ACHN (cell line): ENCODE data around the gene CCDC197.
A peak's percentile ranks its signal among the peaks of the same experiment; 100 is the strongest.

Experiments used
- DNase-seq: peaks from one replicate; pipeline ENCODE4 v3.0.0-alpha.2; 2015
- in situ Hi-C: cut with HindIII; loops from 2 replicates; pipeline ENCODE4 v1.10.0; 2017; ENCODE audit warnings: low sequenced_read_pairs, low pct_ligation_motif_present, low pct_unique_long_range_greater_than_20kb

The CCDC197 gene

GRCh38 chr14:93975791-93976476 lies 21.2 kb upstream of the CCDC197 start:
- DNase-seq: no peak
- in situ Hi-C loops: no loop called here

GRCh38 chr14:93976477-93977057 lies 20.5 kb upstream of the CCDC197 start, which contains the start of gene ASB2:
Gene ASB2 (minus strand): TSS chr14:93976570. CDS start chr14:93964539, 12,031 bp downstream.
- DNase-seq: no peak
- in situ Hi-C loops: no loop called here

- in situ Hi-C loops: no loop called here
- no peak for DNase-seq
Observed at GRCh38 chr14:93977171-93977570, 19.9 kb upstream of the CCDC197 start.

GRCh38 chr14:93977790-93978581 lies 19.1 kb upstream of the CCDC197 start:
- peak; percentile 92 for DNase-seq
- in situ Hi-C loops: no loop called here

- in situ Hi-C loops: no loop called here
- DNase-seq: no peak
Observed at GRCh38 chr14:93978735-93979134, 18.4 kb upstream of the CCDC197 start.

- DNase-seq: no peak
- in situ Hi-C loops: no loop called here
Observed at GRCh38 chr14:93980456-93981201, 16.5 kb upstream of the CCDC197 start.

DNA sequence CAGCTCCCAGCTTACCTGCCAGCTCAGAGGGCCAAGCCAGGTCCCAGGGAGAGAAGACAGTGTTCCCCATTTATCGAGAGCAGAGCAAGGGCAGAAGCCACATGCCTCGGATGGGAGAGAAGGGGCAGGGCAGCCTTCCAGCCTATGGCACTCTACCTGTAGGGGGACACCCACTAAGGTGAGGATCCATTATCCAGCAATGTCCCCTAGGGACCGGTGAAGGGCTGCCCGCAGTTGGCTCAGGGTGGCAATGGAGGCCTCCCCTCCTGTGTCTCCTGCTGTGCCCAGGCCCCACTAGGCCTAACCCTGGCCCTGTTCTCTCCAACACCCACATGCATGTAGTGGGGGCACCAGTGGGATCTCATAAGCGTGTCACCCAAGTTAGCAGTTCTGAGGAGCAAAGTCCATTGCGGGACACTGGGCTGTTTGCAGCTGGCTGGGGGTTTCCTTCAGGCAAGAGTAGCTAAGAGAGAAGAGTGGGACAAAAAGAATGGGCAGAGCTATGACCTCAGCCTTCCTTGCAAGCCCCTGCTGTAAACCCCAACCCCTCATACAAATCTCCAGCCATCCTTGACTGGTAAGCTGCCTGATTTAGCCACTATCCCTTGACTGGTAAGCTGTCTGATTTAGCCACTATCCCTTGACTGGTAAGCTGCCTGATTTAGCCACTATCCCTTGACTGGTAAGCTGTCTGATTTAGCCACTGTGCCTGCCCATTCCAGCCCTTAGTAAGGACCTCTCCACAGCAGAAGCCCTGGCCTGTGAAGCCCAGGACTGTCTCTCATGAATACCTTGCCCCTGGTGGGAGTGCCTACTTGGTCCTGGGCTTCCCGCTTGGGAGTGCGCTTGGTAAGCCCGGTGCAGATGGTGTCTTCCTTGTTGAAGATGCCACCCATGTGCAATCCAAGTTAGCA lies 15.5 kb upstream of the CCDC197 start:
- DNase-seq: no peak
- in situ Hi-C loops: no loop called here

- in situ Hi-C loops: no loop called here
- DNase-seq: no peak
Observed at GRCh38 chr14:93982230-93983007, 14.7 kb upstream of the CCDC197 start.

DNA sequence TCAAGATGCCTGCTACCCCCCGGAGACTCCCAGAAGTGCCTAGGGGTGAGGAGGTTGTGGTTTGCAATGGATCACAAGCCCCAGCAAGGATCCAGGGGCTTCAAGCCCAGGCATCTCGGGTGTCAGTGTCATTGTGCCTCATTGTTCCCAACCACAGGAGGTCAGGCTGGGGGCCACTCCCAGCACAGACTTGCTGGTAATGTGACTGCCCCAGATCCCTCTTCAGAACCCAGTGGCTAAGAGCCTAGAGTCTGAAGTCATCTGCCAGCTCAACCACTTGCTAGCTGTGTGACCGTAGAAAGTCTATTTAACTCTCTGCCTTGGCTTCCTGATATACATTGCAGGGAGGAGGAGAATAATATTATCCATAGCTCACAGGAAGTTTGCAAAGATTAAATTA lies 13.0 kb upstream of the CCDC197 start:
- in situ Hi-C loops: no loop called here
- peak; percentile 47 for DNase-seq

- DNase-seq: peak; percentile 64
- in situ Hi-C loops: no loop called here
Observed at GRCh38 chr14:93984987-93985410, 12.1 kb upstream of the CCDC197 start.

- in situ Hi-C loops: no loop called here
- no peak for DNase-seq
Observed at GRCh38 chr14:93986955-93987354, 10.1 kb upstream of the CCDC197 start.

DNA sequence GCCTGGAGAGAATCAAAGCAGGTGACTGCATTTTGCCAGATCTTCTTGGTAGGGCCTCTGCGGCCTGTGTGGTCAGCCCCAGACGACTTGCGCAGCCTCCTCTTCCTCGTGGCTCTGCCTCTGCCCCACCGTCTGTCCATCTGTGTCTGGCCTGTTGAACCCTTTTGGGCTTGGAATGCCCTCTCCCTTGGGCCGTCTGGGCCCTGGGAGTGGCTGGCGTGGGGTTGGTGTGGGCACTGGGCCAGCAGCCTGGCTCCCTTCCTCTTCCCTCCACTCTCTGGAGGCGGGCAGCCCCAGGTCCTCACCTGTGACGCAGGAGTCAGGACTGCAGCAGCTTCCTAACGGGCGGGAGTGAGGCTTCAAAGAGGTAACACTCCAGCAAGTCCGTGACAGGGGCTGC lies 9.7 kb upstream of the CCDC197 start:
- DNase-seq: no peak

GRCh38 chr14:93987815-93988476 lies 9.2 kb upstream of the CCDC197 start:
- in situ Hi-C loops: no loop called here
- DNase-seq: no peak

More for the DNA sequence above, 9.7 kb upstream of the CCDC197 start:
- in situ Hi-C loops: no loop called here

GRCh38 chr14:93989939-93990338 lies 7.2 kb upstream of the CCDC197 start:
- DNase-seq: no peak
- in situ Hi-C loops: no loop called here

- in situ Hi-C loops: no loop called here
- DNase-seq: no peak
Observed at GRCh38 chr14:93991212-93991611, 5.9 kb upstream of the CCDC197 start.

- in situ Hi-C loops: no loop called here
- DNase-seq: no peak
Observed at GRCh38 chr14:93991649-93992048, 5.5 kb upstream of the CCDC197 start.

DNA sequence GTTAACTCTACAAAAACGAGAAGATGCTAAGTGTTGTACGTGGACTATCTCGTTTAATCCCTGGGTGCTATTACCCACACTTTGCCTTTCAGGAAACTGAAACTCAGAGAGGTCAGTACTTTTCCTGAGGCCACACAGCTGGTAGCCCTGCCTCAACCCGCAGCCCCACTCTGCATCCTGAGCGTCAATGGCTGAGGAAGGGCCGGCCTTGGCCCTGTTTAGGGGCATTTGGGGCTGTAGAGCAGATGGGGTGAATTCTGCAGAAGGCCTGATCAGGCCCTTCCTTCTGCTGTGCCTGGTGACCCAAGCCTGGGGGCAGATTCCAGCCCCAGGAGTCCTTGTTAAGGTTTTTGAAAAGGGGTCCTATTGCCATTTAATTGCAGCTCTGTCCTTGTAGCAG lies 3.7 kb upstream of the CCDC197 start:
- in situ Hi-C loops: no loop called here
- no peak for DNase-seq
